HCT116 (cell line): ENCODE measurements around the gene PARVA. TPM values are rescaled to one million over a fixed set of nuclear protein-coding genes. Genes with fewer than 3 reads are reported as not detected.
A peak's percentile ranks its signal among the peaks of the same experiment; 100 is the strongest.

ENCODE experiments used
- ATAC-seq: fragments of 200-7000 bp; cut with Tn5 transposase; 2 replicates; pipeline ENCODE4 v1.9.1; 2020; ENCODE audit warnings: mild to moderate bottlenecking, moderate library complexity
- BruUV-seq: library from RNA; stranded (reverse); fragments of 400-500 nt; replicated peaks from 2 replicates; lab custom pipeline; 2021; lab: Mats Ljungman, UMichigan
- CTCF ChIA-PET: fragments of 300-600 bp; sonication (Branson Sonifier 250); formaldehyde crosslinking; loops from one replicate; lab custom pipeline; 2021; ENCODE audit warnings: antibody characterized with exemption; lab: Charles Lee
- POLR2A ChIA-PET: fragments of 300-600, 350-600 bp; sonication (Branson Sonifier 250); formaldehyde crosslinking; loops from one replicate; lab custom pipeline; 2021; ENCODE audit warnings: antibody characterized with exemption; lab: Charles Lee
- RAD21 ChIA-PET, 2 experiments: fragments of 300-600 bp; sonication (Branson Sonifier 250); formaldehyde crosslinking; loops; one replicate each; lab custom pipeline; 2023; ENCODE audit warnings: low total read pairs in 2 of 2; ENCODE audit not compliant: uncharacterized antibody in 2 of 2, unreplicated experiment in 2 of 2, low non-redundant PET in 1 of 2; lab: Charles Lee
- DNase-seq: peaks from one replicate; pipeline ENCODE4 v3.0.0-alpha.2; 2010; ENCODE audit warnings: low read depth, low spot score
- H2AFZ ChIP-seq: fragments of 200-600 bp; shearing (Covaris generic), sonication (generic); 2 replicates; pipeline ENCODE4 v1.6.1; 2017; ENCODE audit warnings: low read depth, mixed run types, mixed read lengths, antibody characterized with exemption, low read length; ENCODE audit not compliant: poor library complexity, severe bottlenecking
- H3K27ac ChIP-seq: 2 replicates; pipeline ENCODE4 v1.5.1; 2012; ENCODE audit warnings: low read depth, low read length
- H3K27me3 ChIP-seq: fragments of 200-600 bp; sonication (generic); 2 replicates; pipeline ENCODE4 v1.6.1; 2016; ENCODE audit warnings: mixed run types, low read length, mixed read lengths; ENCODE audit not compliant: insufficient read depth
- H3K36me3 ChIP-seq, 2 experiments: fragments of 200-500 bp in 1 of 2; fragments of 200-600 bp in 1 of 2; sonication (Bioruptor generic) in 1 of 2; sonication (generic) in 1 of 2; 2 replicates each; pipeline versions ENCODE4 v1.5.1 to v1.6.1; 2014 to 2016; ENCODE audit warnings: low read length in 2 of 2, inconsistent platforms in 1 of 2, mixed read lengths in 1 of 2, mixed run types in 1 of 2; ENCODE audit not compliant: insufficient read depth in 2 of 2, control insufficient read depth in 1 of 2
- H3K4me1 ChIP-seq, 2 experiments: fragments of 200-600 bp in 1 of 2; sonication (generic) in 1 of 2; 2 replicates each; pipeline versions ENCODE4 v1.5.1 to v1.6.1; 2012 to 2017; ENCODE audit warnings: low read length in 2 of 2, inconsistent platforms in 1 of 2, mild to moderate bottlenecking in 1 of 2, mixed read lengths in 1 of 2, mixed run types in 1 of 2, moderate library complexity in 1 of 2; ENCODE audit not compliant: insufficient read depth in 2 of 2, control insufficient read depth in 1 of 2
- H3K4me2 ChIP-seq: fragments of 200-600 bp; sonication (generic); 2 replicates; pipeline ENCODE4 v1.6.1; 2017; ENCODE audit warnings: mixed run types, low read length, mixed read lengths
- H3K4me3 ChIP-seq, 2 experiments: fragments of 200-600 bp in 1 of 2; sonication (generic) in 1 of 2; replicated peaks in 1 of 2; 2 replicates each; pipeline ENCODE4 v1.5.1; 2011 to 2016; ENCODE audit warnings: low read length in 2 of 2, control low read depth in 1 of 2, low read depth in 1 of 2, mild to moderate bottlenecking in 1 of 2, mixed read lengths in 1 of 2, mixed run types in 1 of 2
- H3K79me2 ChIP-seq: fragments of 200-600 bp; sonication (generic); 2 replicates; pipeline ENCODE4 v1.6.1; 2017; ENCODE audit warnings: mild to moderate bottlenecking, mixed run types, low read length, moderate library complexity, mixed read lengths; ENCODE audit not compliant: insufficient read depth
- H3K9ac ChIP-seq: fragments of 200-600 bp; sonication (generic); 2 replicates; pipeline ENCODE4 v1.6.1; 2016; ENCODE audit warnings: low read length, mixed read lengths
- H3K9me2 ChIP-seq: fragments of 200-600 bp; sonication (generic), shearing (Covaris generic); 2 replicates; pipeline ENCODE4 v1.6.1; 2017; ENCODE audit warnings: mixed run types, mild to moderate bottlenecking, moderate library complexity; ENCODE audit not compliant: insufficient read depth
- H3K9me3 ChIP-seq, 2 experiments: fragments of 200-500 bp in 1 of 2; fragments of 200-600 bp in 1 of 2; sonication (Bioruptor generic) in 1 of 2; sonication (generic) in 1 of 2; 2 replicates each; pipeline ENCODE4 v1.6.1; 2014 to 2017; ENCODE audit warnings: low read length in 2 of 2, mixed read lengths in 2 of 2, inconsistent platforms in 1 of 2, low read depth in 1 of 2, mild to moderate bottlenecking in 1 of 2, mixed run types in 1 of 2, moderate library complexity in 1 of 2; ENCODE audit not compliant: control insufficient read depth in 1 of 2, insufficient read depth in 1 of 2
- H4K20me1 ChIP-seq: fragments of 200-600 bp; sonication (generic), shearing (Covaris generic); 2 replicates; pipeline ENCODE4 v1.6.1; 2017; ENCODE audit warnings: mixed run types, mild to moderate bottlenecking, moderate library complexity; ENCODE audit not compliant: insufficient read depth
- ATF3 ChIP-seq: IDR thresholded peaks from 2 replicates; pipeline ENCODE4 v1.6.1; 2012
- CTCF ChIP-seq, 3 experiments: fragments of 200-600 bp in 1 of 3; sonication (generic) in 1 of 3; IDR thresholded peaks in 2 of 3; conservative IDR thresholded peaks in 1 of 3; 2 replicates each; pipeline ENCODE4 v1.5.1; 2012 to 2017; ENCODE audit warnings: low read depth in 2 of 3, low read length in 2 of 3, antibody characterized with exemption in 1 of 3, borderline replicate concordance in 1 of 3, control low read depth in 1 of 3, mild to moderate bottlenecking in 1 of 3, mixed read lengths in 1 of 3, mixed run types in 1 of 3, moderate library complexity in 1 of 3; ENCODE audit not compliant: insufficient read depth in 1 of 3
- EZH2 ChIP-seq: fragments of 200-600 bp; sonication (generic); IDR thresholded peaks from 2 replicates; pipeline ENCODE4 v1.6.1; 2017; ENCODE audit warnings: antibody characterized with exemption, mixed run types
- FOSL1 ChIP-seq: IDR thresholded peaks from 2 replicates; pipeline ENCODE4 v1.6.1; 2012; ENCODE audit warnings: low read depth
- POLR2A ChIP-seq: IDR thresholded peaks from 2 replicates; pipeline ENCODE4 v1.7.0; 2011; ENCODE audit warnings: borderline replicate concordance; ENCODE audit not compliant: insufficient read depth, insufficient read length; ENCODE audit errors: extremely low read depth
- RAD21 ChIP-seq: IDR thresholded peaks from 2 replicates; pipeline ENCODE4 v1.6.1; 2012; ENCODE audit warnings: low read depth, mild to moderate bottlenecking
- REST ChIP-seq: IDR thresholded peaks from 2 replicates; pipeline ENCODE4 v1.6.1; 2012; ENCODE audit warnings: low read depth
- SIN3A ChIP-seq: IDR thresholded peaks from 2 replicates; pipeline ENCODE4 v1.6.1; 2012; ENCODE audit warnings: low read depth
- YY1 ChIP-seq: IDR thresholded peaks from 2 replicates; pipeline ENCODE4 v1.6.1; 2011; ENCODE audit warnings: low read length, low read depth, moderate library complexity, mild to moderate bottlenecking; ENCODE audit not compliant: insufficient replicate concordance; ENCODE audit errors: extremely low read depth
- ZBTB33 ChIP-seq: IDR thresholded peaks from 2 replicates; pipeline ENCODE4 v1.6.1; 2011; ENCODE audit warnings: mild to moderate bottlenecking, low read length, moderate library complexity; ENCODE audit not compliant: insufficient replicate concordance; ENCODE audit errors: extremely low read depth
- ZFX ChIP-seq: fragments of 450-650 bp; IDR thresholded peaks from 2 replicates; pipeline ENCODE4 v1.6.1; 2017
- ZNF274 ChIP-seq: fragments of 200-500 bp; sonication (Bioruptor generic); IDR thresholded peaks from 2 replicates; pipeline ENCODE4 v1.6.1; 2014; ENCODE audit warnings: mild to moderate bottlenecking, low read depth, low read length, inconsistent platforms
- intact Hi-C: fragments of 100-400 bp; cut with micrococcal nuclease; formaldehyde crosslinking; loops from 2 replicates; pipeline ENCODE4 v1.10.0; 2022
- total RNA-seq: library from RNA; stranded (reverse); gene quantifications from one replicate; pipeline ENCODE4 v1.2.1, GENCODE V29; 2021; ENCODE audit not compliant: unreplicated experiment

PARVA gene
- total RNA-seq, 1 experiment from 2014 or later, result 18.4 TPM

- Histone ChIP-seq H3K27ac (no peak overlapping the region), H3K79me2 (no peaks in the 10 kb centered on the region), H3K27me3 (no peaks in the 10 kb centered on the region), H3K9me2 (no peaks in the 10 kb centered on the region), H4K20me1 (no peaks in the 10 kb centered on the region), H3K9ac (no peak overlapping the region), H2AFZ (no peak overlapping the region), H3K4me3 (no peak overlapping the region), H3K4me2 (no peak overlapping the region), H3K4me1 (no peaks in the 10 kb centered on the region), H3K9me3 (no peaks in the 10 kb centered on the region), H3K36me3 (no peaks in the 10 kb centered on the region)
- ChIA-PET POLR2A (no interaction called here), CTCF (interaction anchor here (0.8 to 1.6 kb wide), 3 partner anchors 10 to 74 kb away, joined by 3 to 11 read pairs (median 4); no protein-coding TSS in a partner anchor), RAD21 (no interaction called here)
- intact Hi-C loops, result loop anchor here (2.0 kb wide), 1 partner anchor 155 kb away; no protein-coding TSS in a partner anchor
- ATAC-seq (peak; percentile 49), DNase-seq (no peak)
- TF ChIP-seq CTCF (IDR thresholded peaks at IDR 0.05 in 2 of 3, conservative IDR thresholded peaks at IDR 0.05 in 1 of 3; ENCODE audit: borderline replicate concordance in 1 of 3, insufficient read depth in 1 of 3, low read depth in 2 of 3, low read length in 2 of 3), result peak in 2 of 3 experiments; percentile 34 to 51; a peak in 4 of 6 replicates
- TF ChIP-seq YY1, result no peak
- TF ChIP-seq SIN3A, result no peak
- no peak for TF ChIP-seq POLR2A
- TF ChIP-seq FOSL1, result no peak
- peak; percentile 43 for TF ChIP-seq RAD21
- TF ChIP-seq ZBTB33, result no peak
- TF ChIP-seq ZNF274, result no peak
- no peak for TF ChIP-seq EZH2
- no peak for TF ChIP-seq REST
- no peak for TF ChIP-seq ATF3
- no peak for TF ChIP-seq ZFX
- BruUV-seq, result no TSS peak
Measured at GRCh38 chr11:12485328-12485727, 108.0 kb downstream of the PARVA start.
